ENCODE results near the gene HOXA13. TPM values are rescaled to one million over a fixed set of nuclear protein-coding genes. Genes with fewer than 3 reads are reported as not detected.

HOXA13 gene
- total RNA-seq, 1 experiment from 2014 or later = not detected

- Histone ChIP-seq H3T11ph (ENCODE audit: low read length) (no peak overlapping the region), H2BK12ac (ENCODE audit: insufficient read length, low read depth, low read length) (no peak overlapping the region), H3K23me2 (ENCODE audit: insufficient read length, low read depth, low read length, poor library complexity, severe bottlenecking) (peaks cover 5% of the 10 kb centered on the region), H3K4me1 (ENCODE audit: insufficient read depth, low read length) (no peaks in the 10 kb centered on the region), H3K56ac (ENCODE audit: insufficient read length, low read depth, low read length) (no peak overlapping the region), H4K8ac (replicated peaks; ENCODE audit: insufficient read length, low read depth, low read length) (no peak overlapping the region), H3K9me3 (ENCODE audit: control insufficient read depth, low read depth, low read length) (no peaks in the 10 kb centered on the region), H3K4ac (ENCODE audit: low read depth, low read length) (no peak overlapping the region), H3K79me1 (ENCODE audit: insufficient read depth, low read depth, low read length, poor library complexity, severe bottlenecking) (no peaks in the 10 kb centered on the region), H3K18ac (ENCODE audit: insufficient read length, low read depth, low read length) (no peak overlapping the region), H2AK5ac (ENCODE audit: insufficient read length, low read length) (no peak overlapping the region), H3K27me3 (ENCODE audit: insufficient read depth, low read length) (peaks cover 97% of the 10 kb centered on the region), H3K27ac (ENCODE audit: insufficient read length, low read depth, low read length) (no peak overlapping the region), H3K23ac (ENCODE audit: insufficient read length, low read depth, low read length) (no peak overlapping the region), H2AFZ (ENCODE audit: low read length) (no peak overlapping the region), H2BK20ac (ENCODE audit: low read depth, low read length, poor library complexity, severe bottlenecking) (no peak overlapping the region), H3K4me2 (ENCODE audit: insufficient read depth, insufficient read length, low read length) (peak overlapping the region; percentile 4), H4K91ac (ENCODE audit: insufficient read length, low read depth, low read length) (no peak overlapping the region), H2BK15ac (ENCODE audit: low read depth, low read length) (no peak overlapping the region), H3K9ac (ENCODE audit: extremely low read depth, insufficient read length, low read length) (no peak overlapping the region), H2BK5ac (ENCODE audit: insufficient read length, low read length) (no peak overlapping the region), H2BK120ac (ENCODE audit: low read depth, low read length, poor library complexity, severe bottlenecking) (no peak overlapping the region), H3K79me2 (ENCODE audit: insufficient read depth, low read length) (no peaks in the 10 kb centered on the region), H4K20me1 (ENCODE audit: control insufficient read depth, insufficient read depth, insufficient read length) (no peaks in the 10 kb centered on the region), H3K14ac (ENCODE audit: insufficient read depth, low read length) (no peak overlapping the region), H4K5ac (ENCODE audit: insufficient read length, low read depth, low read length) (no peak overlapping the region)
- no CpG with 5 or more reads among the region's 27 CpGs for WGBS (ENCODE audit: extremely low coverage, insufficient read length, low lambda C conversion rate)
- H3K4me3 Mint-ChIP-seq = peak overlapping the region in 1 of 2 experiments; percentile 66; a peak in 3 of 5 replicates
- peaks cover 100% of the 10 kb centered on the region for H3K27me3 Mint-ChIP-seq (ENCODE audit: low read depth)
- no peak for TF ChIP-seq CTCF (conservative IDR thresholded peaks at IDR 0.05)
- H3K9me3 Mint-ChIP-seq = peaks cover 21 to 29% of the 10 kb centered on the region in 2 experiments
- H3K27ac Mint-ChIP-seq = no peak overlapping the region
- H3K36me3 Mint-ChIP-seq (ENCODE audit: insufficient read depth in 1 of 3, low read depth in 3 of 3) = peaks cover 0 to 6% (median 0%) of the 10 kb centered on the region in 3 experiments; a peak in 3 of 7 replicates
- peaks cover 11 to 30% of the 10 kb centered on the region in 2 experiments for H3K4me1 Mint-ChIP-seq
- no peak for DNase-seq
These were observed 48.5 kb downstream of the HOXA13 start for GRCh38 chr7:27151341-27151930.

Data from H9 (cell line).